ENCODE results near the gene FUNDC2. TPM values are rescaled to one million over a fixed set of nuclear protein-coding genes. Genes with fewer than 3 reads are reported as not detected.

Gene FUNDC2
- polyA plus RNA-seq, 4 donors: 98.1 to 135 (median 109) TPM

- no peak for DNase-seq (ENCODE audit: low read depth in 4 of 4, low spot score in 2 of 4)
Observed at GRCh38 chrX:155022585-155022984, 4.1 kb upstream of the FUNDC2 start, which contains the start of gene F8. F8 (minus strand) TSS chrX:155022723; CDS start chrX:155022552, 171 bp downstream.

- DNase-seq (ENCODE audit: low read depth in 4 of 4, low spot score in 2 of 4): no peak
Observed at GRCh38 chrX:155023907-155024833, 2.5 kb upstream of the FUNDC2 start.

GRCh38 chrX:155026420-155026726, 271 bp upstream of the FUNDC2 start:
- no peak for DNase-seq (ENCODE audit: low read depth in 4 of 4, low spot score in 2 of 4)

- peak in 3 of 4 donors; percentile 11 to 27 (median 26) for DNase-seq (ENCODE audit: low read depth in 4 of 4, low spot score in 2 of 4)
Observed at GRCh38 chrX:155027509-155028066, 944 bp downstream of the FUNDC2 start.

- no peak for DNase-seq (ENCODE audit: low read depth in 4 of 4, low spot score in 2 of 4)
Observed at GRCh38 chrX:155028129-155028528, 1.5 kb downstream of the FUNDC2 start.

- DNase-seq (ENCODE audit: low read depth in 4 of 4, low spot score in 2 of 4): no peak
Observed at GRCh38 chrX:155028877-155029291, 2.2 kb downstream of the FUNDC2 start.

- DNase-seq (ENCODE audit: low read depth in 4 of 4, low spot score in 2 of 4): no peak
Observed at GRCh38 chrX:155031657-155032056, 5.0 kb downstream of the FUNDC2 start.

GRCh38 chrX:155035688-155036087, 9.0 kb downstream of the FUNDC2 start:
- no peak for DNase-seq (ENCODE audit: low read depth in 4 of 4, low spot score in 2 of 4)

- DNase-seq (ENCODE audit: low read depth in 4 of 4, low spot score in 2 of 4): no peak
Observed at GRCh38 chrX:155046129-155046810, 19.6 kb downstream of the FUNDC2 start.

- DNase-seq (ENCODE audit: low read depth in 4 of 4, low spot score in 2 of 4): no peak
Observed at GRCh38 chrX:155046811-155047528, 20.3 kb downstream of the FUNDC2 start.

- no peak for DNase-seq (ENCODE audit: low read depth in 4 of 4, low spot score in 2 of 4)
Observed at GRCh38 chrX:155048977-155049619, 22.5 kb downstream of the FUNDC2 start.

GRCh38 chrX:155052738-155053498, 26.3 kb downstream of the FUNDC2 start:
- no peak for DNase-seq (ENCODE audit: low read depth in 4 of 4, low spot score in 2 of 4)

- no peak for DNase-seq (ENCODE audit: low read depth in 4 of 4, low spot score in 2 of 4)
Observed at GRCh38 chrX:155053656-155054055, 27.0 kb downstream of the FUNDC2 start.

GRCh38 chrX:155054255-155054654, 27.6 kb downstream of the FUNDC2 start:
- no peak for DNase-seq (ENCODE audit: low read depth in 4 of 4, low spot score in 2 of 4)

GRCh38 chrX:155055494-155055893, 28.9 kb downstream of the FUNDC2 start:
- DNase-seq (ENCODE audit: low read depth in 4 of 4, low spot score in 2 of 4): no peak

GRCh38 chrX:155056471-155056870, 29.8 kb downstream of the FUNDC2 start:
- DNase-seq (ENCODE audit: low read depth in 4 of 4, low spot score in 2 of 4): no peak

- DNase-seq (ENCODE audit: low read depth in 4 of 4, low spot score in 2 of 4): peak in 3 of 4 donors; percentile 34 to 53 (median 50)
Observed at GRCh38 chrX:155056877-155057792, 30.5 kb downstream of the FUNDC2 start.

- DNase-seq (ENCODE audit: low read depth in 4 of 4, low spot score in 2 of 4): no peak
Observed at GRCh38 chrX:155061760-155062159, 35.1 kb downstream of the FUNDC2 start.
